AG09309 (cell line): ENCODE data around the gene CLEC4C.

ENCODE experiments used
- DNase-seq: peaks from one replicate; pipeline ENCODE4 v3.0.0-alpha.2; 2010; ENCODE audit warnings: low read depth
- H3K4me3 ChIP-seq: 2 replicates; pipeline ENCODE4 v1.5.1; 2011; ENCODE audit warnings: mild to moderate bottlenecking, low read depth, low read length, moderate library complexity; ENCODE audit not compliant: control insufficient read depth
- TF ChIP-seq, protein P1 (sequence below): IDR thresholded peaks from 2 replicates; pipeline ENCODE4 v1.5.1; 2011; ENCODE audit warnings: mild to moderate bottlenecking, low read depth, low read length, inconsistent platforms; ENCODE audit not compliant: insufficient read depth, control insufficient read depth; ENCODE audit errors: missing control alignments

Gene CLEC4C

GRCh38 chr12:7695566-7696197 lies 51.5 kb downstream of the CLEC4C start, which contains the start of gene GDF3:
GDF3 (minus strand) TSS chr12:7695775; CDS start chr12:7695728, 47 bp downstream.
- DNase-seq: no peak
- no peak within 1 kb of the TSS for H3K4me3 ChIP-seq
- TF ChIP-seq, protein P1, sequence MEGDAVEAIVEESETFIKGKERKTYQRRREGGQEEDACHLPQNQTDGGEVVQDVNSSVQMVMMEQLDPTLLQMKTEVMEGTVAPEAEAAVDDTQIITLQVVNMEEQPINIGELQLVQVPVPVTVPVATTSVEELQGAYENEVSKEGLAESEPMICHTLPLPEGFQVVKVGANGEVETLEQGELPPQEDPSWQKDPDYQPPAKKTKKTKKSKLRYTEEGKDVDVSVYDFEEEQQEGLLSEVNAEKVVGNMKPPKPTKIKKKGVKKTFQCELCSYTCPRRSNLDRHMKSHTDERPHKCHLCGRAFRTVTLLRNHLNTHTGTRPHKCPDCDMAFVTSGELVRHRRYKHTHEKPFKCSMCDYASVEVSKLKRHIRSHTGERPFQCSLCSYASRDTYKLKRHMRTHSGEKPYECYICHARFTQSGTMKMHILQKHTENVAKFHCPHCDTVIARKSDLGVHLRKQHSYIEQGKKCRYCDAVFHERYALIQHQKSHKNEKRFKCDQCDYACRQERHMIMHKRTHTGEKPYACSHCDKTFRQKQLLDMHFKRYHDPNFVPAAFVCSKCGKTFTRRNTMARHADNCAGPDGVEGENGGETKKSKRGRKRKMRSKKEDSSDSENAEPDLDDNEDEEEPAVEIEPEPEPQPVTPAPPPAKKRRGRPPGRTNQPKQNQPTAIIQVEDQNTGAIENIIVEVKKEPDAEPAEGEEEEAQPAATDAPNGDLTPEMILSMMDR: no peak

GRCh38 chr12:7695237-7695560 lies 52.0 kb downstream of the CLEC4C start:
- TF ChIP-seq, protein P1: no peak
- no peak for DNase-seq
- H3K4me3 ChIP-seq: no peak overlapping the region

DNA sequence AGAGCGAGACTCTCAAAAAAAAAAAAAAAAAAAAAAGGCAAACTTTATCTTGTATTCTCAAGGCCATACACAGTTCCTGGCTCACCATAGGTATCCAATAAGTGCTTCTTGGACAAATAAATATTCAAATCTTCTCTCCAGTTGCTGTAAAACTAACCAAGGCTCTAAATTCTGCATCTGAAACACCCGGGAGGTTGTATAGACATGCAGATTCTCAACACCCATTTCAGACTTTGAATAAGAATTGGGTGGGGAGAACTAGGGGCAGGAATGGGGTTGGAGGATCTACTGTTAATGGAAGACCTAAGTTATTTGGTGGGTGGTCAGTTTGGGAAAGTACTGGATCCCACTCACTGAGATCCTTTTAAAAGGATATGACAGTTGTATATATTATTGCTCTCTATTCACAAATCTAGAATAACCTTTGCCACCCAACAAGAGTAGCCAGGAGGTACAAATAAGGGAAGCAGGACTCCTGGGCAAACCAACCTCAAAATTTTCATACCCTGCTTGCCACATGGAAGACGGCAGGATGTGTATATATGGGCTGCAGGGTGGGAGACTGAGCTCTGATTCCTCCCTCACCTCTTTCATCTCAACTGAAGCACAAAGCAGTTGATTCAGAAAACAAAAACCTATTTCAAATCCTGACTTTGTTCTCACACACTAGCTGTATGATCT lies 52.5 kb downstream of the CLEC4C start:
- H3K4me3 ChIP-seq: no peak overlapping the region
- DNase-seq: no peak
- TF ChIP-seq, protein P1: no peak

GRCh38 chr12:7693793-7694192 lies 53.4 kb downstream of the CLEC4C start:
- H3K4me3 ChIP-seq: no peak overlapping the region
- DNase-seq: no peak
- TF ChIP-seq, protein P1: no peak

- no peak overlapping the region for H3K4me3 ChIP-seq
- TF ChIP-seq, protein P1: no peak
Measured at GRCh38 chr12:7681535-7681934, 65.6 kb downstream of the CLEC4C start.

More at GRCh38 chr12:7681535-7681934, 65.6 kb downstream of the CLEC4C start:
- no peak for DNase-seq
